HG03196 (cell line): ENCODE results near the gene RFX3.
A peak's percentile ranks its signal among the peaks of the same experiment; 100 is the strongest.

ENCODE experiments used
- ATAC-seq: cut with Tn5 transposase; IDR thresholded peaks from one replicate; pipeline ENCODE4 v1.9.1; 2021; ENCODE audit not compliant: unreplicated experiment

RFX3 gene

DNA sequence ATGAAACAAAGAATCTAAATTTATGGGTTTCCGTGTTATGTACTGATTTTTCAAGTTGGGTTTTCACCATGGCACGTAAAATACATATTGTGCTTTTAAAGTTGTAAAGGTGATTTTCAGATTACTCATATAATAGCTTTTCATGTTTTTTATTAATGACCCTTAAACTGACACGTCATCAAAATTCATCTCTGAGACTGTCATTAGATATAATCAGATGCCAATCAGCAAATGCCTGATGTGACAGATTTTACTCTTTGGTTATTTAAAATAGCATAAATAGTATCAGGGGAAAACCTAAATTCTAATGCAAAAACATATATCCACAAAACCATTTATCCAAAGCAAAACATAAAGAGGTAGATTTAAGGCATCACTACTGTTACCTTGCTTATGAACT is 11.0 kb downstream of the RFX3 start:
- ATAC-seq = no peak

DNA sequence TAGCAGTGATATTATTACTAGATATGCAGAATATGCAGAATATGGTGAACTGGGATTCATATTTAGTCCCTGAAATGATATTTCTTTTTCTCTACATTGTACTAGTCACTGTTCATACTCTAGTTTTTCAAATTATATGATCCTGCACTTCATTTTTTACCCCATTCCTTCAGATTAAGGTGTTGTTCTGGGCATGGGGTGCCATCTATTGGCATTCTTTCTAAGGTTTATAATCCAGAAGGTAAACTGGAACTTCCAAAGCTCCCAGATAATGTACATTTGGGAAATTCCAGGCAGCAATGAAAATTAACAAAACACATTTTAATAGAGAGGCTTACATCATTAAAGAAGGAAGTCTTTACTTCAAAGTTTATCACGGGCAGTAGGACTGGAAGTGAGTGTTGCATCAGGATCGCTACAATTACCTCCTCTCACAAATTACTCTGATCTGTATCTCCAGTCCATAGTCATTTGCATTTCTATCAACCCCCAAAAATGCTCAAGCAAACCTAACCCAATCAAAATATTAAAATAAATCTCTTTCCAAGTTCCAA is 12.5 kb downstream of the RFX3 start:
- ATAC-seq = no peak

DNA sequence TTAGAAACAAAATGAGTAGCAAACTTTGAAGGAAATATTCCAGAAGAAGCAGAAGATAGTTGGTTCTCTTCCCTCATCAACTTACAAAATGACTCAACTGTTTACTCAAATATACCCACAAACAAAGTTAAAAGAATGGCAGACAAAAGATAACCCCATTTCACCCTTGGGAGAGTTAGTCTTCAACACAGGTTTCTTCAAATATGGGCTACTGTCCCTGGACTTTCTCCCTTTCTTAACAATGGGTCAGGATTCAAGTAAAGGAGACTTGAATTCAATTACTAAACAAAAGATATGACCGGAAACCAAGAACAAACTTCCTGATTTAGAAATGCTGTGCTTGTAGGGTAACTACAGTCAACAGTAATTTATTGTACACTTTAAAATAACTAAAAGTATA is 14.2 kb downstream of the RFX3 start:
- ATAC-seq = no peak

- ATAC-seq = no peak
Observed at GRCh38 chr9:3510796-3511195, 15.0 kb downstream of the RFX3 start.

GRCh38 chr9:3509926-3510325 is 15.9 kb downstream of the RFX3 start:
- ATAC-seq = no peak

- ATAC-seq = peak; percentile 46
Observed at GRCh38 chr9:3508521-3509291, 17.1 kb downstream of the RFX3 start.

GRCh38 chr9:3508078-3508431 is 17.7 kb downstream of the RFX3 start:
- ATAC-seq = peak; percentile 9

DNA sequence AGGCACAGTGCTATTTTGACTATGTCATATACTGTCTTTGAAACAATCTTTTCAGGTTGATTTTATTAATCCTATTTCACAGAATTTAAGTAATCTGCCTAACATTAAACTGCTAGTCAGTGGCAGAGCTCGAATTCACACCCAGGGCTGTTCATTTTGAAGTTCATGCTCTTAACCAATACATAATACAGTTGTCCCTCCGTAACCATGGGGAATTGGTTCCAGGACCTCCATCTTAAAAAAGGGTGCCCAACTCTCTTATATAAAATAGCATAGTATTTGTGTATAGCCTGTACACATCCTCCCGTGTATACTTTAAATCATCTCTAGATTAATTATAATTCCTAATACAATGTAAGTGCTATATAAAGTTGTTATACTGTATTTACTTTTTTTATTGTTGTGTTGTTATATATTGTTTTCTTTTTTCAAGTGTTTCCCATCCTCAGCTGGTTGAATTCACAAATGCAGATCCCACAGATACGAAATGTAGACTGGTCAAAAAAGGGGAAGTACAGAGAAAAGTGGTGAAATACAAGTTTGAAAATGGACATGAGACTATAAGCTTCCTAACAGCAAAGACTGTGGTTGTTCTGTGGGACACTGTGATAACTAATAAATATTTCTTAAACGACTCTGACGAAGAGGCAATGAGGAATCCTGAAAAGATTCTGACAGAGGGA is 18.3 kb downstream of the RFX3 start:
- peak; percentile 68 for ATAC-seq

GRCh38 chr9:3506164-3506563 is 19.6 kb downstream of the RFX3 start:
- ATAC-seq = no peak

DNA sequence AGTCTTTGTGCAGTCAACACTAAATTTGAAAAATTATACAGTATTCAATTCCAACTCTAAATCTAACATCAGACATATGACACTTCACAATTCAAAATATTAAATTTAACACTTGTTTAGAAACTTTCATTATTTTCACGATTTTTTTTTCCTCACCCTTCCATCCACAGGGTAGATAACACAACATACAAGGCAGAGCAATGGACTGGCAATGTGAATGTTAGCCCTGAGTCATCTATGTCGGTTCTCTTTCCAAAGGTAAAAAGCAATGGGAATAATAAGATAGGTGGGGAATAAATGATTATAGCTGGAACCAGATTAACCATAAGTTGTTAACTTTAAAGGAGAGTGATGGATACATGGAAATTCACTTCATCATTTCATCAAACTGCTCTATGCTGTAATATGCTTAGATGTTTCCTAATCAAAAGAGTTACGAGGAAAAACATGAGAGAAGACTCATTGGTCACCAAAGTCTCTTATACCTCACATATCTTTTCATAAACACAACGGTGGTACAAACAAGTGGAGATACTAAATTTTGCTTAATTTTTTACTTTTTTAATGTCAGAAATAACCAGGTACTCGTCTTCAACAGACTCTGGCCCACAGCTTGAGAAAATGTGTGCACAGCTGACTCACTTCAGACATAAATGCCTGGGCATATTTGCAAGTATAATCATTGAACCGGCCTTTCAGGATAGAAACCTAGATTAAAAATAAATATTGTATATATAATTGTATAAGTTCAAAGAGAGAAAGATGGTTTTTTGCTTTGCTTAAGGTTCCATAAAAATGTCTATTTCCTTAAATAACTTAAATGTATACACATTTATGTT is 23.0 kb downstream of the RFX3 start:
- no peak for ATAC-seq

DNA sequence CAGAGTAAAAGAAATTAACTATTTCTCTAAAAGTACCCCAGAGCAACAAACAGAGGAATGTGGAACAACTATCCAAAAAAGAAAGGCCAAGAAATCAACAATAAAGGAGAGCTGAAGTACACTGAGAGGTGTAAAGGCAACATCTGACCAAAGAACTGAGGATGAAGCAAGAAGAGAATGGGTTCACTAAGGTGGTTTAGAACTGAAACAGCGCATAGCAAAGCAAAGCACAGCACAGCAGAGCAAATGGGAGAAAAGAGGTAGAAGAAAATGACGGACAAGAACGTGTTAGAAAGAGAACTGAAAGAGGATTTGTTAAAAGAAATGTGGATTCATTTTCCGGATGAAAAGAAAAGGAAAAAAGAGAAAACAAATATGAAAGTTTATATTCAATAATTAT is 25.8 kb downstream of the RFX3 start:
- no peak for ATAC-seq

DNA sequence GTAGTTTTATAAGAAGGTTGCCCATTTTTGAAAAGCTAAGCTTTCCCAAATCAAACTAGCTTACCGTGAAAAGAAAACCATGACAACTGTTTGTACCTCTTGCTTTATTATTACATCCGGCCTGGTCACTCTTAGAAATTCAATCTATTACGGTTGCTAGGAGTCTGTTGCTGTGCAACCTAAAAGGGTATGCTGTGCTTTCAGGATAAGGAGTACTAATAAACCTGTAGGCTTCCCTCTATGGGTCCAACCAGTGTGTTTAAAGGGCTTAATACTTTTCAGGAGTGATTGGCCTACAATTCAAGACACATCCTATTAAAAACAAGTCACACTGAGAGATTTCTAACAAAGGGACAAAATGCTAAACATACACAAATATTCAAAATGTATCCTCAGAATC is 27.1 kb downstream of the RFX3 start:
- ATAC-seq = no peak

- no peak for ATAC-seq
Observed at GRCh38 chr9:3497857-3498256, 27.9 kb downstream of the RFX3 start.

DNA sequence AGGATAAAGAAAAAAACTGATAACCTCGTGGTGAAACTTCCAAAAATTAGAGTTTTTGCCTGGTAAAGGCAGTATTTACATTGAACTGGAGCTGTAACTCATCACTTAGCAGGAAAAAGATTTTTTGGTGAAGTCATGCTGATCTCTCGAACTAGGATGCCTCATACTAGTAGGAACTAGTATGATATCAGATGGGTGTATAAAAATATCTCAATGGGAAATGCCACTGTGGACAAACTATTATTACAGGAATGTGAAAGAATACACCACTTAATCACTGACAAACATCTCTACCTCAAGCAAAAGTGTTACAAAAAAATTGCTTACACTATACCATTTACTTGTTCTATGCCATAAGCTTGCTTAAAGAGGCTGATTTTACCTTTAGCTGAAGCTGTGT is 28.4 kb downstream of the RFX3 start:
- ATAC-seq = no peak

DNA sequence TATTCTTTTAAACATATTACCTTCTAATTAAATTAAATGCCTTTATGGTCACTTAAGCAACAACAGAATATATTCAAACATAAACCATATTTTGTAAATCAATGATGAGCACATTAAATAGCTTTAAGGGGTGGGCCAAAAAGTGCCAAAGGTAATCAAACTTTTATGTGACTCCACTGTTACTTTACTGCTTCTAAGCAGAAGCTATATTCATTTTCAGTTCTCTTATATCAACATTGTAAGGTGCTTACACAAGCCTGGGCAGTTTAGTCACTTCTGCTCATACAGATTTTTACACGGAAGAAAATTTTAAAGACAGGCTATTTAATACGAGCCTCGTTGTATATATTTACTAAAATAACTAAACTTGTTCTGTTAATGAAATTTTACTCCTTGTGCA is 29.9 kb downstream of the RFX3 start:
- ATAC-seq = no peak

GRCh38 chr9:3492214-3492613 is 33.6 kb downstream of the RFX3 start:
- ATAC-seq = no peak

GRCh38 chr9:3491450-3491849 is 34.4 kb downstream of the RFX3 start:
- ATAC-seq = no peak

GRCh38 chr9:3490957-3491356 is 34.8 kb downstream of the RFX3 start:
- no peak for ATAC-seq

GRCh38 chr9:3482578-3482977 is 43.2 kb downstream of the RFX3 start:
- ATAC-seq = no peak

DNA sequence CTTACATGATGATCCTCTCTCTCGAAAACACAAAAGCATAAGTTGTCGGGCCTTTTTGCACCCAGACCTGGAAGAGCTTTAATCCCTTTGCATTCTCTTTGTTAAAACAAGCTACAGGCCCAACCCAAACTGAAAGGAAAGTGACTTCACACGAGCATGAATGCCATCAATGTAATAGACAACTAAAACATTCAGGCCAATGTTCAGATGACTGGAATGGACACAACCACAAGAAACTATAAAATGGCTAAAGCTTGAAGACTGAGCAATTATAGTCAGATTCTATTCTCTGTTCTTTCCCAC is 45.5 kb downstream of the RFX3 start:
- no peak for ATAC-seq

DNA sequence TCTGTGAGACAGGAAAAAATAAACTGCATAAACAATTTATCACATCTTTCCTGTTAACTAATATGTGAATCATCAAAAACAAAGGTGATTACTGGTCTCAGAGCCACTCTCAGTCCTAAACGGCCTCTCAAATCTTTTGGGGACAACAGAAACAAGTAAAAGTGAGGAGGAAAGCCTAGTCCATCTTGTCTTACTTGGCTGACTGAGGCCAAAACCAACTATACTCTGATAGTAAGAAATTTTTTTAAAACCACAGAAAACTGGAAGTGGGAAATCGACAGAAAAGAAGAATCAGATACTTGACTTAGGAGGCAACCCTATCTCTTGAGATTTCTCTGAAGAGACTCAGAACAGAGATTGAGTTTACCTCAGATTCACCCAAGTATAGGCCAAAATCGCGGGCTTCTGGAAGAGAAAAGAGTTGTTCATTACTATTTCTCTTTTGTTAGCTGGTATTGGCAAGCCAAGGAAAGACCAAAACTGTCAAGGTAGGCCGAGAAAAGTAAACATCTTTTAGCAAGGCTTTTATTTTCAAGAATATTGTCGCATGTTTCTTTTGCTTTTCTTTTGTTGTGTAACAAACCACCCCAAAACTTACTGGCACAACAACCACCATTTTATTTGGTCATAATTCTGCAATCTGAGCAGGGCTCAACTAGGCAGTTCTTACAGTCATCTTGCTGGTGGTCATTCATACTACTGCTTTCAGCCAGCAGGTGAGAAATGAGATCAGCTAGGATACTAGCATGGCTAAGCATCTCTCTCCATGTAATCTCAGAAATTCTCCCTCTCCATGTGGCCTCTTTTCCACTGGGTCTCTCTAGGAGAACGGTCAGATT is 46.1 kb downstream of the RFX3 start:
- no peak for ATAC-seq
